NB4 (cell line): Measurements from ENCODE around the gene IQGAP2.
"Not testable (repeated sequence)": the region's sequence is repeated elsewhere in the genome, so short reads cannot be mapped to it uniquely, and the experiment has no call there.

Experiments used
- DNase-seq: peaks from one replicate; pipeline ENCODE4 v3.0.0; 2010; ENCODE audit warnings: low read depth
- H3K4me3 ChIP-seq: one replicate; pipeline ENCODE4 v1.5.1; 2011; ENCODE audit warnings: mild to moderate bottlenecking, low read depth, low read length, moderate library complexity
- CTCF ChIP-seq: IDR thresholded peaks from one replicate; pipeline ENCODE4 v1.5.1; 2012; ENCODE audit warnings: low read depth, low read length
- MAX ChIP-seq: IDR thresholded peaks from 2 replicates; pipeline ENCODE4 v1.6.1; 2011; ENCODE audit warnings: low read depth, low read length
- MYC ChIP-seq: IDR thresholded peaks from 2 replicates; pipeline ENCODE4 v1.6.1; 2011; ENCODE audit warnings: low read depth, low read length
- POLR2A ChIP-seq: IDR thresholded peaks from 2 replicates; pipeline ENCODE4 v1.6.1; 2011; ENCODE audit warnings: mild to moderate bottlenecking; ENCODE audit not compliant: insufficient read length; ENCODE audit errors: extremely low read depth

IQGAP2 gene

GRCh38 chr5:76736679-76737556 lies 333.8 kb downstream of the IQGAP2 start:
- DNase-seq: no peak
- H3K4me3 ChIP-seq: no peak overlapping the region
- TF ChIP-seq MAX (no peak), MYC (no peak), CTCF (no peak), POLR2A (no peak)

GRCh38 chr5:76737846-76738245 lies 334.8 kb downstream of the IQGAP2 start:
- H3K4me3 ChIP-seq: no peak overlapping the region
- TF ChIP-seq MAX (no peak), MYC (no peak), CTCF (no peak)
- DNase-seq: no peak

DNA sequence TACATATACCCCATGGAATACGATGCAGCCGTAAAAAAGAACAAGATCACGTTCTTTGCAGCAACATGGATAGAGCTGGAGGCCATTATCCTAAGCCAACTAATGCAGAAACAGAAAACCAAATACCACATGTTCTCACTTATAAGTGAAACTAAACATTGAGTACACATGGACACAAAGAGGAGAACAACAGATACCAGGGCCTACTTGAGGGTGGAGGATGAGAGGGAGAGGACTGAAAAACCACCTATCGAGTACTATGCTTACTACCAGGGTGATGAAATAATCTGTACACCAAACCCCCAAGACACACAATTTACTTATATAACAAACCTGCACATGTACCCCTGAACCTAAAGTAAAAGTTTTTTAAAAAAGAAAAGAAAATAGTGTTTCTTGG lies 338.4 kb downstream of the IQGAP2 start:
- not testable (repeated sequence) for DNase-seq, H3K4me3 ChIP-seq

- H3K4me3 ChIP-seq: no peak overlapping the region
- DNase-seq: no peak
- no peak for TF ChIP-seq MYC
- no peak for TF ChIP-seq CTCF
- TF ChIP-seq MAX: no peak
- TF ChIP-seq POLR2A: no peak
Measured at GRCh38 chr5:76742583-76742982, 339.5 kb downstream of the IQGAP2 start.

DNA sequence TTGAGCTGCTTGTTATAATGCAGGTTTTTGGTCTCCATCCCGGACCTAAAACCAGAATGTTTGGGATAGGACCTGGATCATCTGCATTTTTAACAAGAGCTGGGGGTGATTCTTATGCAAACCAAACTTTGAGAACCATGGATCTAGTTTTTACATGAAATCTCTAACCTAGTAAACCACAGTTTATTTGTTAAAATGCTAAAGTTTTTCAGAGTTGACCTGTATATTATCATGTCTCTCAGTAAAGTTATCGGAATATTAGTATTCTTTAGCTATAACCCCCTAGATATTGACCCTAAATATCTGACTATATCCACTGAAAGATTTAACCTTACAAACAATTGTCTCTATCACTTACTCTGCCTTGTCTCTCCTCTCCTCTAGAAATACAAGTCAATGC lies 341.5 kb downstream of the IQGAP2 start:
- TF ChIP-seq MYC: no peak
- TF ChIP-seq POLR2A: no peak
- TF ChIP-seq CTCF: no peak
- no peak for TF ChIP-seq MAX
- no peak for DNase-seq
- H3K4me3 ChIP-seq: no peak overlapping the region

DNA sequence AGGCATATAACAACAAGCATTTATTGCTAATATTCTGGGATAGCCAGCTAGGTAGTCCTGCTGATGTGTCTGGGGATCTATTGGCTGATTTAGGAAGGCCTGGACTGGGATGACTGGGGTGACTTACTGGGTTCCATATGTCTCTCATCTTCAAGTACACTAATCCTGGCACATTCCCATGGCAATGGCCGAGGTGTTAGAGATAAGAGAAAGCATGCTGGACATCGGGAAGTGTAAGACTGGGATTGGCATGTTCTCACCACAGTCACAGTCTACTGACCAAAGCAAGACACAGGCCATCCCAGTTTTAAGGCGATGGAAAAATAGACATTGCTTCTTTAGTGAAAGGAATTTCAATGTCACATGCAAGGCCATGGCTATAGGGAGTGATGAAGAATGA lies 342.6 kb downstream of the IQGAP2 start:
- no peak overlapping the region for H3K4me3 ChIP-seq
- DNase-seq: no peak
- TF ChIP-seq CTCF (no peak), MAX (no peak), MYC (no peak), POLR2A (no peak)
